HEK293 (cell line): ENCODE results near the gene STAG3.

Source experiments
- CTCF ChIP-seq: fragments of 450-650 bp; formaldehyde crosslinking; IDR thresholded peaks from 2 replicates; pipeline ENCODE4 v1.5.1; 2016; ENCODE audit warnings: missing biosample characterization, missing genetic modification characterization
- ZNF544 ChIP-seq: fragments of 450-650 bp; formaldehyde crosslinking; IDR thresholded peaks from 2 replicates; pipeline ENCODE4 v1.5.0; 2017; ENCODE audit warnings: missing biosample characterization, missing genetic modification characterization

- TF ChIP-seq ZNF544 (no peak), CTCF (tag by site-specific recombination) (no peak)
These were observed 35.0 kb downstream of the STAG3 start for GRCh38 chr7:100212631-100213286.
